GM12865 (cell line): Measurements from ENCODE around the gene MARS1.

Experiments used
- DNase-seq: peaks from one replicate; pipeline ENCODE4 v3.0.0; 2010; ENCODE audit warnings: low read depth
- H3K4me3 ChIP-seq: 2 replicates; pipeline ENCODE4 v1.5.1; 2011; ENCODE audit warnings: mild to moderate bottlenecking, low read depth, low read length, control low read depth
- TF ChIP-seq, protein P1 (sequence below): IDR thresholded peaks from 2 replicates; pipeline ENCODE4 v1.5.1; 2011; ENCODE audit warnings: low read length, control low read depth, low read depth, inconsistent platforms; ENCODE audit not compliant: insufficient read depth; ENCODE audit errors: missing control alignments

Gene MARS1

DNA sequence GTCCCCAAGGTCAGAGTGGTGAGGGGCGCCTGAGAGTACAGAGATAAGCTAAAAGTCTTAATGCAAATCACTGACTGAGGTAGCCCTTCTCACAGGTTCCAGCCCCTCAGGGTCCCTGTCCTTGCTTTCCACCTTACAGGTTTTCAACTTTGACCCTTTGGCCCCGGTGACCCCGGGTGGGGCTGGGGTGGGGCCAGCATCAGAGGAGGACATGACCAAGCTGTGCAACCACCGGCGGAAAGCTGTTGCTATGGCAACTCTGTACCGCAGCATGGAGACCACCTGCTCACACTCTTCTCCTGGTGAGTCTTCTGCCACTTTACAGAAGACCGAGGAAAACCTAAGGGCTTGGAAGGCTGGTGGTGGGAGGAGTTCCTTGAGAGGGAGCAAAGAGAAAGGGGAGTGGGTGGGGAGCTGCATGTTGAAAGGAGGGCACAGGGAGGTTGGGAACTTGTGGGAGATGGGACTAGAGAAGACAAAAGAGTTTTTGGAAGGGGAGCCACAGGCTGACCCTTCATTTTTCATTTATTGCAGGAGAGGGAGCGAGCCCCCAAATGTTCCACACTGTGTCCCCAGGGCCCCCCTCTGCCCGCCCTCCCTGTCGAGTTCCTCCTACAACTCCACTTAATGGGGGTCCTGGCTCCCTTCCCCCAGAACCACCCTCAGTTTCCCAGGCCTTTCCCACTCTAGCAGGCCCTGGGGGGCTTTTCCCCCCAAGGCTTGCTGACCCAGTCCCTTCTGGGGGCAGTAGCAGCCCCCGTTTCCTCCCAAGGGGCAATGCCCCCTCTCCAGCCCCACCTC is 37.1 kb downstream of the MARS1 start:
- no peak for DNase-seq
- no peak overlapping the region for H3K4me3 ChIP-seq
- TF ChIP-seq, protein P1, sequence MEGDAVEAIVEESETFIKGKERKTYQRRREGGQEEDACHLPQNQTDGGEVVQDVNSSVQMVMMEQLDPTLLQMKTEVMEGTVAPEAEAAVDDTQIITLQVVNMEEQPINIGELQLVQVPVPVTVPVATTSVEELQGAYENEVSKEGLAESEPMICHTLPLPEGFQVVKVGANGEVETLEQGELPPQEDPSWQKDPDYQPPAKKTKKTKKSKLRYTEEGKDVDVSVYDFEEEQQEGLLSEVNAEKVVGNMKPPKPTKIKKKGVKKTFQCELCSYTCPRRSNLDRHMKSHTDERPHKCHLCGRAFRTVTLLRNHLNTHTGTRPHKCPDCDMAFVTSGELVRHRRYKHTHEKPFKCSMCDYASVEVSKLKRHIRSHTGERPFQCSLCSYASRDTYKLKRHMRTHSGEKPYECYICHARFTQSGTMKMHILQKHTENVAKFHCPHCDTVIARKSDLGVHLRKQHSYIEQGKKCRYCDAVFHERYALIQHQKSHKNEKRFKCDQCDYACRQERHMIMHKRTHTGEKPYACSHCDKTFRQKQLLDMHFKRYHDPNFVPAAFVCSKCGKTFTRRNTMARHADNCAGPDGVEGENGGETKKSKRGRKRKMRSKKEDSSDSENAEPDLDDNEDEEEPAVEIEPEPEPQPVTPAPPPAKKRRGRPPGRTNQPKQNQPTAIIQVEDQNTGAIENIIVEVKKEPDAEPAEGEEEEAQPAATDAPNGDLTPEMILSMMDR = no peak

DNA sequence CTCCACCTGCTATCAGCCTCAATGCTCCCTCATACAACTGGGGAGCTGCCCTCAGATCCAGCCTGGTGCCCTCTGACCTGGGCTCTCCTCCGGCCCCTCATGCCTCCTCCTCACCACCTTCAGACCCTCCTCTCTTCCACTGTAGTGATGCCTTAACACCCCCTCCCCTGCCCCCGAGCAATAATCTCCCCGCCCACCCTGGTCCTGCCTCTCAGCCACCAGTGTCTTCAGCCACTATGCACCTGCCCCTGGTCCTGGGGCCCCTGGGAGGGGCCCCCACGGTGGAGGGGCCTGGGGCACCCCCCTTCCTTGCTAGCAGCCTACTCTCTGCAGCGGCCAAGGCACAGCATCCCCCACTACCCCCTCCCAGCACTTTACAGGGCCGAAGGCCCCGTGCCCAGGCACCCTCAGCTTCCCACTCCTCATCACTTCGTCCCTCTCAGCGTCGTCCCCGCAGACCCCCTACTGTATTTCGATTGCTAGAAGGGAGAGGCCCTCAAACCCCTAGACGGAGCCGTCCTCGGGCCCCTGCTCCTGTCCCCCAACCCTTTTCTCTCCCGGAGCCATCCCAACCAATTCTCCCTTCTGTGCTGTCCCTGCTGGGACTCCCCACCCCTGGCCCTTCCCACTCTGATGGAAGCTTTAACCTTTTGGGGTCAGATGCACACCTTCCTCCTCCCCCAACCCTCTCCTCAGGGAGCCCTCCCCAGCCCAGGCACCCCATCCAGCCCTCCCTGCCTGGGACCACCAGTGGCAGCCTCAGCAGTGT is 37.9 kb downstream of the MARS1 start:
- H3K4me3 ChIP-seq = no peak overlapping the region
- DNase-seq = no peak
- TF ChIP-seq, protein P1 = no peak

DNA sequence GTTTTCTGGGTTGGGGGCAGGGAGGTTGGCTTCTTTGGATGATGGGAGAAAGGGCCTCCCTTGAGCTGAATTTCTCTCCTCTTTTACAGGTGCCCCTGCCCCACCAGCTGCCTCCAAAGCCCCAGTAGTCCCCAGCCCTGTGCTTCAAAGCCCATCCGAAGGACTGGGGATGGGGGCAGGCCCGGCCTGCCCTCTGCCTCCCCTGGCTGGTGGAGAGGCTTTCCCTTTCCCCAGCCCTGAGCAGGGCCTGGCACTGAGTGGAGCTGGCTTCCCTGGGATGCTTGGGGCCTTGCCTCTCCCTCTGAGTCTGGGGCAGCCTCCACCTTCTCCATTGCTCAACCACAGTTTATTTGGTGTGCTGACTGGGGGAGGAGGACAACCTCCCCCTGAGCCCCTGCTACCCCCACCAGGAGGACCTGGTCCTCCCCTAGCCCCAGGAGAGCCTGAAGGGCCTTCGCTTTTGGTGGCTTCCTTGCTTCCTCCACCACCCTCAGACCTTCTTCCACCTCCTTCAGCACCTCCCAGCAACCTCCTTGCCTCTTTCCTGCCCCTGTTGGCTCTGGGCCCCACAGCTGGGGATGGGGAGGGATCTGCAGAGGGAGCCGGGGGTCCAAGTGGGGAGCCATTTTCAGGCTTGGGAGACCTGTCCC is 38.7 kb downstream of the MARS1 start:
- DNase-seq = no peak
- no peak overlapping the region for H3K4me3 ChIP-seq
- TF ChIP-seq, protein P1 = no peak

DNA sequence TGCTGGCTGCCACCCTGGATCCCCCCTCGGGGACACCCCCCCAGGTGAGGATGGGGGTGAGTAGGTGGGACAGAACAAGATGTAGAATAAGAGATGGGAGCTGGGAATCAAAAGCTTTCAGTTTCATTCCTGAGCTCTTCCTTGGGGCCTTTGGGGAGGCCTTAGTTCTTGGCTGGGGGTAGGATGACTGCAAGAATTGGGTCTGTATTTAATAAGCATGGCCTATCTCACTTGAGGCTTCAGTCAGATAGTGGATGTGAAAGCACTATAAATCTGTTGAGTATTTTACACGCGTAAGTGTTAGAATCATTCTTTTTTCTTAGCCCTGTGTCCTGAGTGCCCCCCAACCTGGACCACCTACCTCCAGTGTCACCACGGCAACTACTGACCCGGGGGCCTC is 39.3 kb downstream of the MARS1 start:
- H3K4me3 ChIP-seq = no peak overlapping the region
- no peak for DNase-seq
- TF ChIP-seq, protein P1 = no peak

DNA sequence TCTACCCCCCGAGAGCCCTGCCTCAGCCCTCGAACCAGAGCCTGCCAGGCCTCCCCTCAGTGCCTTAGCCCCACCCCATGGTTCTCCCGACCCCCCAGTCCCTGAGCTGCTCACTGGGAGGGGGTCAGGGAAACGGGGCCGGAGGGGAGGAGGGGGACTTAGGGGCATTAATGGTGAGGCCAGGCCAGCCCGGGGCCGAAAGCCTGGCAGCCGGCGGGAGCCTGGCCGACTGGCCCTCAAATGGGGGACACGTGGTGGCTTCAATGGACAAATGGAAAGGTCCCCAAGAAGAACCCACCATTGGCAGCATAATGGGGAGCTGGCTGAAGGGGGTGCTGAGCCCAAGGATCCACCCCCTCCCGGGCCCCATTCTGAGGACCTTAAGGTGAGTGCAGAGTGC is 40.3 kb downstream of the MARS1 start:
- no peak for DNase-seq
- no peak overlapping the region for H3K4me3 ChIP-seq
- TF ChIP-seq, protein P1 = no peak

DNA sequence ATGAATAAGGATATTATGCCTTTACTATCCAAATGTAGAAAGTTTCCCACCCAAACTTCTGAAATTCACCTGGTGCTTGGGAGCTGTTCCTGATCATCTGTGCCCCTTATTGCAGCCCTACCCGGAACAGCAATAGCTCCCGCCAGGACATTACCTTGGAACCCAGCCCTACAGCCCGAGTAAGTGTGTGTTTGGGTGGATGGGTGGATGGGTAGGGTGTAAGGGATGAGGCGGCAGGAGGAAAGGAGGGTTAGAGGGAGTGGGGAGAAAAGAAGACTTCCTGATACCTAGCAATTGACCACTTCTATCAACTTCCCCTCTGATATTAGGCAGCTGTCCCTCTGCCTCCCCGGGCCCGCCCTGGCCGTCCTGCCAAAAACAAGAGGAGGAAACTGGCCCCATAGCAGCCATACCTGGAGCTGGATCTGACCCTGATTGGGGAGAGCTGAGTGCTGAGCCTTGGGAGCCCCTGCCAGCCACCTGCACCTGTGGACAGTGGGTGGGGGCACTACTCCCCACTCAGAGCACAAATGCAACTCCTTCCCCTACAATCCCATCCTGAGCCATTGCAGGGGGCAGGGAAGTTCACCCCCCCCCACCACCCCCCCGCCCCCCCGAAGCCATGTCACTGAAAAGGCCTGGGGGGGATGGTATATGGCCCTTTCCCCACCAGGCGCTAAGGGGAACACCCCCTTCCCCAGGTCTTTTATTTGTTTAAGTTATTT is 41.1 kb downstream of the MARS1 start:
- TF ChIP-seq, protein P1 = no peak
- no peak for DNase-seq
- H3K4me3 ChIP-seq = no peak overlapping the region
